HCT116 (cell line): ENCODE measurements around the gene DDAH1. TPM values are rescaled to one million over a fixed set of nuclear protein-coding genes. Genes with fewer than 3 reads are reported as not detected.

Experiments used
- ATAC-seq: fragments of 200-7000 bp; cut with Tn5 transposase; 2 replicates; pipeline ENCODE4 v1.9.1; 2020; ENCODE audit warnings: mild to moderate bottlenecking, moderate library complexity
- BruUV-seq: library from RNA; stranded (reverse); fragments of 400-500 nt; replicated peaks from 2 replicates; lab custom pipeline; 2021; lab: Mats Ljungman, UMichigan
- CTCF ChIA-PET: fragments of 300-600 bp; sonication (Branson Sonifier 250); formaldehyde crosslinking; loops from one replicate; lab custom pipeline; 2021; ENCODE audit warnings: antibody characterized with exemption; lab: Charles Lee
- POLR2A ChIA-PET: fragments of 300-600, 350-600 bp; sonication (Branson Sonifier 250); formaldehyde crosslinking; loops from one replicate; lab custom pipeline; 2021; ENCODE audit warnings: antibody characterized with exemption; lab: Charles Lee
- RAD21 ChIA-PET, 2 experiments: fragments of 300-600 bp; sonication (Branson Sonifier 250); formaldehyde crosslinking; loops; one replicate each; lab custom pipeline; 2023; ENCODE audit warnings: low total read pairs in 2 of 2; ENCODE audit not compliant: uncharacterized antibody in 2 of 2, unreplicated experiment in 2 of 2, low non-redundant PET in 1 of 2; lab: Charles Lee
- DNase-seq: peaks from one replicate; pipeline ENCODE4 v3.0.0-alpha.2; 2010; ENCODE audit warnings: low read depth, low spot score
- H2AFZ ChIP-seq: fragments of 200-600 bp; shearing (Covaris generic), sonication (generic); 2 replicates; pipeline ENCODE4 v1.6.1; 2017; ENCODE audit warnings: low read depth, mixed run types, mixed read lengths, antibody characterized with exemption, low read length; ENCODE audit not compliant: poor library complexity, severe bottlenecking
- H3K27ac ChIP-seq: 2 replicates; pipeline ENCODE4 v1.5.1; 2012; ENCODE audit warnings: low read depth, low read length
- H3K27me3 ChIP-seq: fragments of 200-600 bp; sonication (generic); 2 replicates; pipeline ENCODE4 v1.6.1; 2016; ENCODE audit warnings: mixed run types, low read length, mixed read lengths; ENCODE audit not compliant: insufficient read depth
- H3K36me3 ChIP-seq, 2 experiments: fragments of 200-500 bp in 1 of 2; fragments of 200-600 bp in 1 of 2; sonication (Bioruptor generic) in 1 of 2; sonication (generic) in 1 of 2; 2 replicates each; pipeline versions ENCODE4 v1.5.1 to v1.6.1; 2014 to 2016; ENCODE audit warnings: low read length in 2 of 2, inconsistent platforms in 1 of 2, mixed read lengths in 1 of 2, mixed run types in 1 of 2; ENCODE audit not compliant: insufficient read depth in 2 of 2, control insufficient read depth in 1 of 2
- H3K4me1 ChIP-seq, 2 experiments: fragments of 200-600 bp in 1 of 2; sonication (generic) in 1 of 2; 2 replicates each; pipeline versions ENCODE4 v1.5.1 to v1.6.1; 2012 to 2017; ENCODE audit warnings: low read length in 2 of 2, inconsistent platforms in 1 of 2, mild to moderate bottlenecking in 1 of 2, mixed read lengths in 1 of 2, mixed run types in 1 of 2, moderate library complexity in 1 of 2; ENCODE audit not compliant: insufficient read depth in 2 of 2, control insufficient read depth in 1 of 2
- H3K4me2 ChIP-seq: fragments of 200-600 bp; sonication (generic); 2 replicates; pipeline ENCODE4 v1.6.1; 2017; ENCODE audit warnings: mixed run types, low read length, mixed read lengths
- H3K4me3 ChIP-seq, 2 experiments: fragments of 200-600 bp in 1 of 2; sonication (generic) in 1 of 2; replicated peaks in 1 of 2; 2 replicates each; pipeline ENCODE4 v1.5.1; 2011 to 2016; ENCODE audit warnings: low read length in 2 of 2, control low read depth in 1 of 2, low read depth in 1 of 2, mild to moderate bottlenecking in 1 of 2, mixed read lengths in 1 of 2, mixed run types in 1 of 2
- H3K79me2 ChIP-seq: fragments of 200-600 bp; sonication (generic); 2 replicates; pipeline ENCODE4 v1.6.1; 2017; ENCODE audit warnings: mild to moderate bottlenecking, mixed run types, low read length, moderate library complexity, mixed read lengths; ENCODE audit not compliant: insufficient read depth
- H3K9ac ChIP-seq: fragments of 200-600 bp; sonication (generic); 2 replicates; pipeline ENCODE4 v1.6.1; 2016; ENCODE audit warnings: low read length, mixed read lengths
- H3K9me2 ChIP-seq: fragments of 200-600 bp; sonication (generic), shearing (Covaris generic); 2 replicates; pipeline ENCODE4 v1.6.1; 2017; ENCODE audit warnings: mixed run types, mild to moderate bottlenecking, moderate library complexity; ENCODE audit not compliant: insufficient read depth
- H3K9me3 ChIP-seq, 2 experiments: fragments of 200-500 bp in 1 of 2; fragments of 200-600 bp in 1 of 2; sonication (Bioruptor generic) in 1 of 2; sonication (generic) in 1 of 2; 2 replicates each; pipeline ENCODE4 v1.6.1; 2014 to 2017; ENCODE audit warnings: low read length in 2 of 2, mixed read lengths in 2 of 2, inconsistent platforms in 1 of 2, low read depth in 1 of 2, mild to moderate bottlenecking in 1 of 2, mixed run types in 1 of 2, moderate library complexity in 1 of 2; ENCODE audit not compliant: control insufficient read depth in 1 of 2, insufficient read depth in 1 of 2
- H4K20me1 ChIP-seq: fragments of 200-600 bp; sonication (generic), shearing (Covaris generic); 2 replicates; pipeline ENCODE4 v1.6.1; 2017; ENCODE audit warnings: mixed run types, mild to moderate bottlenecking, moderate library complexity; ENCODE audit not compliant: insufficient read depth
- CEBPB ChIP-seq: IDR thresholded peaks from 2 replicates; pipeline ENCODE4 v1.6.1; 2012; ENCODE audit warnings: low read depth
- CTCF ChIP-seq, 3 experiments: fragments of 200-600 bp in 1 of 3; sonication (generic) in 1 of 3; IDR thresholded peaks in 2 of 3; conservative IDR thresholded peaks in 1 of 3; 2 replicates each; pipeline ENCODE4 v1.5.1; 2012 to 2017; ENCODE audit warnings: low read depth in 2 of 3, low read length in 2 of 3, antibody characterized with exemption in 1 of 3, borderline replicate concordance in 1 of 3, control low read depth in 1 of 3, mild to moderate bottlenecking in 1 of 3, mixed read lengths in 1 of 3, mixed run types in 1 of 3, moderate library complexity in 1 of 3; ENCODE audit not compliant: insufficient read depth in 1 of 3
- EGR1 ChIP-seq: IDR thresholded peaks from 2 replicates; pipeline ENCODE4 v1.6.1; 2012; ENCODE audit warnings: low read depth
- EZH2 ChIP-seq: fragments of 200-600 bp; sonication (generic); IDR thresholded peaks from 2 replicates; pipeline ENCODE4 v1.6.1; 2017; ENCODE audit warnings: antibody characterized with exemption, mixed run types
- EZH2phosphoT487 ChIP-seq: fragments of 200-600 bp; IDR thresholded peaks from 2 replicates; pipeline ENCODE4 v1.6.1; 2018; ENCODE audit warnings: antibody characterized with exemption, borderline replicate concordance
- POLR2A ChIP-seq: IDR thresholded peaks from 2 replicates; pipeline ENCODE4 v1.7.0; 2011; ENCODE audit warnings: borderline replicate concordance; ENCODE audit not compliant: insufficient read depth, insufficient read length; ENCODE audit errors: extremely low read depth
- RAD21 ChIP-seq: IDR thresholded peaks from 2 replicates; pipeline ENCODE4 v1.6.1; 2012; ENCODE audit warnings: low read depth, mild to moderate bottlenecking
- REST ChIP-seq: IDR thresholded peaks from 2 replicates; pipeline ENCODE4 v1.6.1; 2012; ENCODE audit warnings: low read depth
- SP1 ChIP-seq: IDR thresholded peaks from 2 replicates; pipeline ENCODE4 v1.6.1; 2012; ENCODE audit warnings: low read depth
- SRF ChIP-seq: IDR thresholded peaks from 2 replicates; pipeline ENCODE4 v1.6.1; 2012; ENCODE audit warnings: low read depth
- ZBTB33 ChIP-seq: IDR thresholded peaks from 2 replicates; pipeline ENCODE4 v1.6.1; 2011; ENCODE audit warnings: mild to moderate bottlenecking, low read length, moderate library complexity; ENCODE audit not compliant: insufficient replicate concordance; ENCODE audit errors: extremely low read depth
- intact Hi-C: fragments of 100-400 bp; cut with micrococcal nuclease; formaldehyde crosslinking; loops from 2 replicates; pipeline ENCODE4 v1.10.0; 2022
- total RNA-seq: library from RNA; stranded (reverse); gene quantifications from one replicate; pipeline ENCODE4 v1.2.1, GENCODE V29; 2021; ENCODE audit not compliant: unreplicated experiment

The DDAH1 gene
- total RNA-seq, 1 experiment from 2014 or later = 16.6 TPM

- Histone ChIP-seq H4K20me1 (no peaks in the 10 kb centered on the region), H3K79me2 (no peaks in the 10 kb centered on the region), H3K4me3 (no peak overlapping the region), H3K27ac (no peak overlapping the region), H3K27me3 (no peaks in the 10 kb centered on the region), H3K4me1 (peaks cover 14 to 38% of the 10 kb centered on the region in 2 experiments), H3K9ac (no peak overlapping the region), H3K9me3 (no peaks in the 10 kb centered on the region), H3K9me2 (no peaks in the 10 kb centered on the region), H3K36me3 (no peaks in the 10 kb centered on the region), H3K4me2 (0 out of 2 replicates have a peak overlapping the region, but pooled peaks have one; percentile 2), H2AFZ (no peak overlapping the region)
- POLR2A ChIA-PET = no interaction called here
- intact Hi-C loops = no loop called here
- BruUV-seq = no TSS peak
- TF ChIP-seq CEBPB (peak; percentile 71; the same call in 1 of the 2 replicates), EZH2phosphoT487 (no peak)
- DNase-seq (no peak), ATAC-seq (peak; percentile 81)
- RAD21 ChIA-PET = no interaction called here
- CTCF ChIA-PET = no interaction called here
Measured at GRCh38 chr1:85283475-85284199, 181.3 kb downstream of the DDAH1 start.

- BruUV-seq = no TSS peak
- TF ChIP-seq SRF (no peak), ZBTB33 (no peak), POLR2A (no peak), CEBPB (no peak), SP1 (no peak), CTCF (IDR thresholded peaks at IDR 0.05 in 2 of 3, conservative IDR thresholded peaks at IDR 0.05 in 1 of 3; ENCODE audit: borderline replicate concordance in 1 of 3, insufficient read depth in 1 of 3, low read depth in 2 of 3, low read length in 2 of 3) (peak; percentile 29 to 77 (median 61); a peak in 4 of 6 replicates), EGR1 (no peak), REST (no peak), EZH2 (no peak), RAD21 (0 out of 2 replicates have a peak, but pooled peaks have one; percentile 15)
Measured at GRCh38 chr1:85282424-85282823, 182.5 kb downstream of the DDAH1 start.

More at GRCh38 chr1:85282424-85282823, 182.5 kb downstream of the DDAH1 start:
- no peaks in the 10 kb centered on the region for H3K36me3 ChIP-seq
- ChIA-PET CTCF (no interaction called here), RAD21 (no interaction called here), POLR2A (no interaction called here)
- H3K4me3 ChIP-seq = no peak overlapping the region
- H3K4me1 ChIP-seq = peaks cover 15 to 41% of the 10 kb centered on the region in 2 experiments
- no peaks in the 10 kb centered on the region for H4K20me1 ChIP-seq
- H2AFZ ChIP-seq = no peak overlapping the region
- no peak overlapping the region for H3K4me2 ChIP-seq
- H3K27ac ChIP-seq = no peak overlapping the region
- no peaks in the 10 kb centered on the region for H3K79me2 ChIP-seq
- DNase-seq (peak; percentile 41), ATAC-seq (peak; percentile 84)
- intact Hi-C loops = no loop called here
- H3K9me2 ChIP-seq = no peaks in the 10 kb centered on the region
- no peaks in the 10 kb centered on the region for H3K27me3 ChIP-seq
- no peaks in the 10 kb centered on the region for H3K9me3 ChIP-seq
- H3K9ac ChIP-seq = no peak overlapping the region
